HCT116 (cell line): ENCODE data around the gene AMBRA1.

Source experiments
- CEBPB ChIP-seq: IDR thresholded peaks from 2 replicates; pipeline ENCODE4 v1.6.1; 2012; ENCODE audit warnings: low read depth
- EZH2 ChIP-seq: fragments of 200-600 bp; sonication (generic); IDR thresholded peaks from 2 replicates; pipeline ENCODE4 v1.6.1; 2017; ENCODE audit warnings: antibody characterized with exemption, mixed run types
- EZH2phosphoT487 ChIP-seq: fragments of 200-600 bp; IDR thresholded peaks from 2 replicates; pipeline ENCODE4 v1.6.1; 2018; ENCODE audit warnings: antibody characterized with exemption, borderline replicate concordance
- MAX ChIP-seq: IDR thresholded peaks from 2 replicates; pipeline ENCODE4 v1.6.1; 2012
- POLR2A ChIP-seq: IDR thresholded peaks from 2 replicates; pipeline ENCODE4 v1.7.0; 2011; ENCODE audit warnings: borderline replicate concordance; ENCODE audit not compliant: insufficient read depth, insufficient read length; ENCODE audit errors: extremely low read depth
- POLR2AphosphoS5 ChIP-seq: IDR thresholded peaks from 2 replicates; pipeline ENCODE4 v1.6.1; 2011; ENCODE audit warnings: mild to moderate bottlenecking, low read depth, low read length, moderate library complexity
- RAD21 ChIP-seq: IDR thresholded peaks from 2 replicates; pipeline ENCODE4 v1.6.1; 2012; ENCODE audit warnings: low read depth, mild to moderate bottlenecking
- SRF ChIP-seq: IDR thresholded peaks from 2 replicates; pipeline ENCODE4 v1.6.1; 2012; ENCODE audit warnings: low read depth
- TCF7L2 ChIP-seq: IDR thresholded peaks from 2 replicates; pipeline ENCODE4 v1.7.0; 2011; ENCODE audit warnings: borderline replicate concordance, inconsistent platforms; ENCODE audit not compliant: insufficient read depth, insufficient read length; ENCODE audit errors: extremely low read depth
- TF ChIP-seq, protein P1 (sequence below), 3 experiments: fragments of 200-600 bp in 1 of 3; sonication (generic) in 1 of 3; IDR thresholded peaks in 2 of 3; conservative IDR thresholded peaks in 1 of 3; 2 replicates each; pipeline ENCODE4 v1.5.1; 2012 to 2017; ENCODE audit warnings: low read depth in 2 of 3, low read length in 2 of 3, antibody characterized with exemption in 1 of 3, borderline replicate concordance in 1 of 3, control low read depth in 1 of 3, mild to moderate bottlenecking in 1 of 3, mixed read lengths in 1 of 3, mixed run types in 1 of 3, moderate library complexity in 1 of 3; ENCODE audit not compliant: insufficient read depth in 1 of 3
- TF ChIP-seq, protein P2 (sequence below): IDR thresholded peaks from 2 replicates; pipeline ENCODE4 v1.6.1; 2012; ENCODE audit warnings: low read depth

GRCh38 chr11:46475051-46475925 is 118.5 kb downstream of the AMBRA1 start:
- TF ChIP-seq, protein P1, sequence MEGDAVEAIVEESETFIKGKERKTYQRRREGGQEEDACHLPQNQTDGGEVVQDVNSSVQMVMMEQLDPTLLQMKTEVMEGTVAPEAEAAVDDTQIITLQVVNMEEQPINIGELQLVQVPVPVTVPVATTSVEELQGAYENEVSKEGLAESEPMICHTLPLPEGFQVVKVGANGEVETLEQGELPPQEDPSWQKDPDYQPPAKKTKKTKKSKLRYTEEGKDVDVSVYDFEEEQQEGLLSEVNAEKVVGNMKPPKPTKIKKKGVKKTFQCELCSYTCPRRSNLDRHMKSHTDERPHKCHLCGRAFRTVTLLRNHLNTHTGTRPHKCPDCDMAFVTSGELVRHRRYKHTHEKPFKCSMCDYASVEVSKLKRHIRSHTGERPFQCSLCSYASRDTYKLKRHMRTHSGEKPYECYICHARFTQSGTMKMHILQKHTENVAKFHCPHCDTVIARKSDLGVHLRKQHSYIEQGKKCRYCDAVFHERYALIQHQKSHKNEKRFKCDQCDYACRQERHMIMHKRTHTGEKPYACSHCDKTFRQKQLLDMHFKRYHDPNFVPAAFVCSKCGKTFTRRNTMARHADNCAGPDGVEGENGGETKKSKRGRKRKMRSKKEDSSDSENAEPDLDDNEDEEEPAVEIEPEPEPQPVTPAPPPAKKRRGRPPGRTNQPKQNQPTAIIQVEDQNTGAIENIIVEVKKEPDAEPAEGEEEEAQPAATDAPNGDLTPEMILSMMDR (IDR thresholded peaks at IDR 0.05 in 2 of 3, conservative IDR thresholded peaks at IDR 0.05 in 1 of 3; ENCODE audit: borderline replicate concordance in 1 of 3, insufficient read depth in 1 of 3, low read depth in 2 of 3, low read length in 2 of 3) = no peak
- TF ChIP-seq CEBPB (no peak), EZH2phosphoT487 (no peak), TCF7L2 (no peak), POLR2A (no peak), MAX (no peak), EZH2 (no peak), RAD21 (no peak), SRF (no peak), POLR2AphosphoS5 (no peak)
- TF ChIP-seq, protein P2, sequence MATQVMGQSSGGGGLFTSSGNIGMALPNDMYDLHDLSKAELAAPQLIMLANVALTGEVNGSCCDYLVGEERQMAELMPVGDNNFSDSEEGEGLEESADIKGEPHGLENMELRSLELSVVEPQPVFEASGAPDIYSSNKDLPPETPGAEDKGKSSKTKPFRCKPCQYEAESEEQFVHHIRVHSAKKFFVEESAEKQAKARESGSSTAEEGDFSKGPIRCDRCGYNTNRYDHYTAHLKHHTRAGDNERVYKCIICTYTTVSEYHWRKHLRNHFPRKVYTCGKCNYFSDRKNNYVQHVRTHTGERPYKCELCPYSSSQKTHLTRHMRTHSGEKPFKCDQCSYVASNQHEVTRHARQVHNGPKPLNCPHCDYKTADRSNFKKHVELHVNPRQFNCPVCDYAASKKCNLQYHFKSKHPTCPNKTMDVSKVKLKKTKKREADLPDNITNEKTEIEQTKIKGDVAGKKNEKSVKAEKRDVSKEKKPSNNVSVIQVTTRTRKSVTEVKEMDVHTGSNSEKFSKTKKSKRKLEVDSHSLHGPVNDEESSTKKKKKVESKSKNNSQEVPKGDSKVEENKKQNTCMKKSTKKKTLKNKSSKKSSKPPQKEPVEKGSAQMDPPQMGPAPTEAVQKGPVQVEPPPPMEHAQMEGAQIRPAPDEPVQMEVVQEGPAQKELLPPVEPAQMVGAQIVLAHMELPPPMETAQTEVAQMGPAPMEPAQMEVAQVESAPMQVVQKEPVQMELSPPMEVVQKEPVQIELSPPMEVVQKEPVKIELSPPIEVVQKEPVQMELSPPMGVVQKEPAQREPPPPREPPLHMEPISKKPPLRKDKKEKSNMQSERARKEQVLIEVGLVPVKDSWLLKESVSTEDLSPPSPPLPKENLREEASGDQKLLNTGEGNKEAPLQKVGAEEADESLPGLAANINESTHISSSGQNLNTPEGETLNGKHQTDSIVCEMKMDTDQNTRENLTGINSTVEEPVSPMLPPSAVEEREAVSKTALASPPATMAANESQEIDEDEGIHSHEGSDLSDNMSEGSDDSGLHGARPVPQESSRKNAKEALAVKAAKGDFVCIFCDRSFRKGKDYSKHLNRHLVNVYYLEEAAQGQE = no peak
